Breast epithelium (tissue), 4 donors: ENCODE data around the gene YWHAE. TPM values are rescaled to one million over a fixed set of nuclear protein-coding genes. Genes with fewer than 3 reads are reported as not detected.

ENCODE experiments used
- DNase-seq, 2 donors: peaks; one replicate each; pipeline ENCODE4 v3.0.0-alpha.2; 2019; ENCODE audit warnings: low spot score in 2 of 2
- H3K27ac ChIP-seq, 2 donors: fragments of 200-600 bp; sonication (generic) in 1 of 2; one replicate each; pipeline ENCODE4 v1.5.1; 2016 to 2019; ENCODE audit warnings: mild to moderate bottlenecking in 1 of 2
- H3K27me3 ChIP-seq, 2 donors: fragments of 200-600 bp; sonication (generic) in 1 of 2; one replicate each; pipeline versions ENCODE4 v1.5.1 to v1.6.0; 2017 to 2019; ENCODE audit warnings: control low read depth in 1 of 2, mild to moderate bottlenecking in 1 of 2
- H3K36me3 ChIP-seq: fragments of 200-600 bp; one replicate; pipeline ENCODE4 v1.5.1; 2019
- H3K4me1 ChIP-seq, 2 donors: fragments of 200-600 bp; sonication (generic); one replicate each; pipeline ENCODE4 v1.5.1; 2016 to 2019; ENCODE audit warnings: control low read depth in 1 of 2
- H3K4me3 ChIP-seq, 3 donors: fragments of 200-600 bp; sonication (generic); 1 replicate in 2 of 3; 2 replicates in 1 of 3; pipeline ENCODE4 v1.5.1; 2016 to 2019; ENCODE audit warnings: mild to moderate bottlenecking in 3 of 3, moderate library complexity in 2 of 3
- H3K9me3 ChIP-seq, 2 donors: fragments of 200-600 bp; sonication (generic) in 1 of 2; one replicate each; pipeline ENCODE4 v1.5.1; 2016 to 2019; ENCODE audit warnings: control low read depth in 1 of 2
- CTCF ChIP-seq, 3 donors: fragments of 450-650 bp; IDR thresholded peaks; one replicate each; pipeline ENCODE4 v1.5.1; 2016 to 2017; ENCODE audit warnings: antibody characterized with exemption in 3 of 3, mild to moderate bottlenecking in 3 of 3, moderate library complexity in 3 of 3
- POLR2A ChIP-seq: fragments of 450-650 bp; IDR thresholded peaks from one replicate; pipeline ENCODE4 v1.6.1; 2016; ENCODE audit warnings: antibody characterized with exemption, mild to moderate bottlenecking, moderate library complexity
- POLR2AphosphoS5 ChIP-seq, 3 donors: sonication (generic); formaldehyde crosslinking; IDR thresholded peaks; one replicate each; pipeline ENCODE4 v1.6.1; 2017; ENCODE audit warnings: antibody characterized with exemption in 3 of 3
- intact Hi-C: fragments of 100-400 bp; cut with DNase I; formaldehyde crosslinking; loops from one replicate; pipeline ENCODE4 v1.15.1; 2023; ENCODE audit warnings: low total_unique reads
- total RNA-seq, 3 donors: library from RNA; depleted of rRNA; stranded (reverse); fragments of >200 nt; gene quantifications; one replicate each; pipeline ENCODE4 v1.1.0, GENCODE V29; 2016

Gene YWHAE
- total RNA-seq, 3 donors from 2014 or later: 481 to 610 (median 518) TPM

GRCh38 chr17:1298606-1299005 is 101.4 kb downstream of the YWHAE start:
- no peak overlapping the region for H3K27ac ChIP-seq
- H3K36me3 ChIP-seq: no peaks in the 10 kb centered on the region
- TF ChIP-seq POLR2AphosphoS5 (IDR thresholded peaks at IDR 0.05): no peak
- no peak for TF ChIP-seq POLR2A
- no peak for TF ChIP-seq CTCF (IDR thresholded peaks at IDR 0.05)
- no peaks in the 10 kb centered on the region for H3K4me1 ChIP-seq
- H3K4me3 ChIP-seq: no peak overlapping the region
- no peaks in the 10 kb centered on the region for H3K9me3 ChIP-seq
- DNase-seq: no peak
- H3K27me3 ChIP-seq: peaks cover 0 to 27% of the 10 kb centered on the region in 2 donors
- intact Hi-C loops: no loop called here

Other genes starting within 250 kb of the YWHAE start
- gene ABR, start 220.2 kb downstream of the YWHAE start, total RNA-seq: 10 to 100 TPM; 63.5 to 77.0 (median 75.0) TPM
- gene BHLHA9, start 129.8 kb downstream of the YWHAE start, total RNA-seq: not detected
- gene TRARG1, start 120.6 kb downstream of the YWHAE start, total RNA-seq: 10 to 100 TPM; 13.6 to 97.6 (median 25.9) TPM
- 10 to 100 TPM; 73.7 to 84.5 (median 76.8) TPM for gene CRK, start 56.0 kb upstream of the YWHAE start, total RNA-seq
- gene MYO1C, start 92.5 kb upstream of the YWHAE start, total RNA-seq: 100 to 1,000 TPM in 2 of 3 donors, 10 to 100 TPM in 1; 99.5 to 235 (median 137) TPM
- gene INPP5K, start 116.4 kb upstream of the YWHAE start, total RNA-seq: 100 to 1,000 TPM in 1 of 3 donors, 10 to 100 TPM in 2; 75.2 to 177 (median 88.8) TPM
- 10 to 100 TPM; 24.6 to 37.7 (median 28.8) TPM for gene PITPNA, start 162.6 kb upstream of the YWHAE start, total RNA-seq
- gene SLC43A2, start 228.6 kb upstream of the YWHAE start, total RNA-seq: 10 to 100 TPM; 13.8 to 18.9 (median 14.9) TPM
- 10 to 100 TPM in 1 of 3 donors, 1 to 10 TPM in 2; 4.2 to 11.5 (median 6.6) TPM for gene SCARF1, start 245.5 kb upstream of the YWHAE start, total RNA-seq
- 10 to 100 TPM; 15.4 to 42.7 (median 31.1) TPM for gene RILP, start 249.6 kb upstream of the YWHAE start, total RNA-seq